OCI-M2 (cell line): ENCODE data around the gene FDCSP.
"Not testable (repeated sequence)": the region's sequence is repeated elsewhere in the genome, so short reads cannot be mapped to it uniquely, and the experiment has no call there.

ENCODE experiments used
- DNase-seq: peaks from one replicate; lab custom pipeline; 2025; ENCODE audit not compliant: unreplicated experiment; lab: John Stamatoyannopoulos, UW

Gene FDCSP

DNA sequence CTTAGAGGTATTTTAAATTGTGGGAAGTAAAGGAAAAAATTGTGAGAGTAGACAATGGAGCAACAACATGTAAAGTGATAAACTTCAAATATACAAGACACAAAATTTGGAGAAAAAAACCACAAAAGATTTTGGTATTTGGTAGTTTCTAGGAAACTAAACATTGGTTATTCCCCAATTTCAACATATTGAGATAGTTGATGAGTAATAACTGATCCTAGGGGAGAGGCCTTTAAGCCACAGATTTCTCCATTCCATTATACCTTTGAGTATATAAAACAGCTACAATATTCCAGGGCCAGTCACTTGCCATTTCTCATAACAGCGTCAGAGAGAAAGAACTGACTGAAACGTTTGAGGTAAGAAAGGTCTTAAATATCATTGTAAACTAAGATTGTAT lies at the start of gene FDCSP:
Gene FDCSP, plus strand, starts transcription at position 301 of the 400 bp plus-strand sequence. CDS start 5,071 bp downstream, outside the sequence.
- DNase-seq = no peak

DNA sequence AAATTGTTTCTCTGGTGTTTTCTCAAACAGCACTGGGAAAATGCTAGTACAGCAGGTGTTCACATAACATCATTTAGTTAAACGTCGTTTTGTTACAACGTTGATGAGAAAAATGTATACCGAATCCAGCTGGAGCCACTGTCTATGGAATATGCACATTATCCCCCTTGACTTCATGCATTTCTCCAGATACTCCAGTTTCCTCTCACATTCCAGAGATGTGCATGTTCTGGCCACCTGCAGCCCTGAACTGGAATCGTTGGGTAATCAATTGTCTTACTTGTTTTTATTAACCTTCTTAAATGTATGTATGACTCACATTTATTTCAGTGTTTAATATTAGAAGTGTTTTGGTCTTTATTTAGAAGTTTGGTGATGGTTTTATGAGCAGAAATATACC lies 48.8 kb upstream of the FDCSP start:
- no peak for DNase-seq

DNA sequence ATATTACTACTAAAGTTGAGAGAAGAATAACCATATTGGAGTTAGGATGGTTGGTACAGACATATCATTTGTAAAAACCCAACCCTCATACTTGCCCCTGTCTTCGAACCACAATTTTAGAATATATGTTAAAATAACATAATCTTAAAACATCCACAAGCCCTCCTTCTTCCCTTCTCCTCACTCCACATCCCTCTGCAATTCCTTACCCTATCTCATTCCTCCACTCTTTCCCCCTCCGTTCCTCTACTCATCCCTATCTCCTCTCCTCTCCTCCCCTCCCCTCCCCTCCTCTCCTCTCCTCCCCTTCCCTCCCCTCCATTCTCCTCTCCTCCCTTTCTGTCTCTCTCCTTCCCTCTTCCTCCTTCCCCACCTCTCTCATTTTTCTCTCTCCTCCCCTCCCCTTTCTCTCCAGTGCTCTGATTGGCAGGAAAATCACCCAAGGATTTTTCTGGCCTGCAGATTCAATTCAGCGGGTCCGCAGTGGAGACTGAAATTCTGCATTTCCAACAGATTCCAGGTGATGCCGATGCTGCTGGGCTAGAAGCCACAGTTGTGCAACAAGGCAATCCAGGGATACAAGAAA lies 47.8 kb upstream of the FDCSP start:
- DNase-seq = no peak

DNA sequence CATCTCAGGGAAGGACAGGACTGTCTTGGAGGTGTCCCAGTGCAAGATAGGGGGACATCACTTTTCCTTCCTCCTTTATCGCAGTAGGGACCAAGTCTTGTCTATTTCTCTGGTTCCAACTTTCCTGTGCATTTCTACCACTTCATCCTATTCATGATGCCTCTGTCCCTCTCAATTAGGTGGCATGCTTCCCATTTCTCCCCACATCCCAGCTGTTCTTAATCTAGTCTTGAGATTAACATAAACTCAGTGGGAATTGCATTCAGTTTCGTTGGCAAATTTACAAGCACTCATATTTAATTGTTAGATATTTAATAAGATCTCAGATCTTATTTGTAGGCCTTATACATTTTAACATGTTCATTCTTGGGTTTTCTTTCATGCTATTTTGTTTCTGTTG lies 46.1 kb upstream of the FDCSP start:
- no peak for DNase-seq

DNA sequence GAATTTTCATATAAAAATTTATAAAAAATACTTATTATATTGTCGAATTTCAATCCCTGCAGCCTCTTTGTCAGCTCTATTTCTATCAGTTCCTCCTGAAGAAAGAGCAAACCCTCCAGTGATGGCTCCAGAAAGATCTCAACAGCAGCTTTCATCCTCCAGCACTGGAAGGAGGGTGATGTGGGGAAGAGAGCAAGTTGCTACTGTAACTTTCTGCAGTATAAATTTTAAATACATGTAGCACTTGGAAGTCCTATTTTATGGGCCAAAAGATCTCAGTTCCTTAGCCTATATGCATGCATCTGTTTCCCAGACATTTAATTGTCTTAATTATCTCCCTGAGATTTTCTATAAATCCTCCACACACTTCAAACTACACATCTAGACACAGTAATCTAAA lies 44.1 kb upstream of the FDCSP start:
- no peak for DNase-seq

DNA sequence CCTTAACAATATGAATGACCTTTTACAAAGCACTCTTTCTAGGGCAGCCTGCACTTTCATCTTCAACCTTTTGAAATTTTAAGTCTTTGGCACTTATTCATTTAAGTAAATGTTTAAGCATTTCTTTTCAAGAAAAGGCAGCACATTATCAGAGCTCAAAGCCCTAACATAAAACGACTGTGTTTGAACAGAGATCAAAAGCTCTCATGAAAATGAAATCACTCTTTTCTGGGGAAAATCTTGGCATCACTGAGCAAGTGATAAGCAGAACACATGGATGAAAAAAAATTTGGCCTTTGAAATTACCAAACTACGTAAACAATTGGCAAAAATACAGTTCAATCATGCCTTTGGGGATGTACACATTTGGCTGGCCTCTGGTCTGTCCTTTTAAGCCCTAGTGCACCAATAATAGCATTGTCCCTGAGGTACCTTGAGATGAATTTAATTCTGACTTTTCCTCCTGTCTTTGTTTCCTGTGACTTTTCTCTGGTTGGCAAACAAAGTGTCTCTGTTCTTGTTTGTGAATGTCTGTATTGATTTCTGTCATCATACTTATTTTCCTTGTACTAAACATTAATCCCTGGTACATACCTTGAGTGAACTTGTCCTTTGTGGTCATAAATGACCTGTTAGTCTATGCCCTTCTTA lies 43.3 kb upstream of the FDCSP start:
- no peak for DNase-seq

DNA sequence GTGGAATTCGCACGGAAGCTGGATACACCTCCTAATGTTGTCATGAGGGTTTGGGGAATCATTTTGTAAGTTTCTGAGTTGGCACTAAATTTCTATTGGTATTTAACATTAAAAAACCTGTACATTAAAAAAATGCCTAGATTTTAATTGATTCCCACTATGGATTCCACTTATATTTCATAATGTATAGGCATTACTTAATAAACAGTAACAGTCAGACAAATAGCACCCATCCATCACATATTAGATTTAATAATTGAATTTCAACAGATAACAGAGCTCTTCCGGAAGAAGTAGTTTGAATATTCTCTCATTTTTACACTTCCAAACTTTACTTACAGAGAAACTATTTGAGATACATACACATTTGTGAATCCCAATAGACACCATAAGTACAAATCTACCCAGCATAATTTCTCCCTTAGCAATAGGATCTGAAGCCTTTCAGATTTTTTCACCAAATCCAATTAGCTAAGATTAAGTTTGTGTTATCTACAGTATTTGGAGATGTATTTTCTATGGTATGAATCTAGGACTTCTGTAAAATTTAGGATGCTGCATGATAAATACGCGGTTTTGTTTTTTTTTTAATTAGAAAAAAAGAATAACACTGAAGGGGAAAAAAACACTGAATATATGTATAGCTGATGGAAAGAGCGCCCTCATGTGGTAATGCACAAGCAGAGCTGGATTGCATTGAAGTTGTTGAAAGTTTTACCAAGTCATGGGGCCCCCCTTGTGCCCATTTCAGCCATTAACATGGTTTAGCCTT lies 42.6 kb upstream of the FDCSP start:
- DNase-seq = peak; percentile 2

DNA sequence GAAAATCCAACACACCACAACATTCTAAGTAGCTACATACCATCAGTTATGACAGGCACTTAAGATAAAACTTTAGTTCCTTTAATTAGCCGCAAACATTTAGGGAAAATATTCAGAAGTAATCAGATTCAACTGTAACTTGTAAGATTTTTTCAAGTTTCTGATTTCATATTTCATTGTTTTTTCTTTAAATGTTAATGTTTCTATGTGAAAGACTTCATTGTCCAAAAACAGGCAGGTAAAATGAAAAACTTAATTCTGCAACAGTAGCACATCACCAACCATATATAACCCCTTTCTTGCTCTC lies 42.0 kb upstream of the FDCSP start:
- no peak for DNase-seq

DNA sequence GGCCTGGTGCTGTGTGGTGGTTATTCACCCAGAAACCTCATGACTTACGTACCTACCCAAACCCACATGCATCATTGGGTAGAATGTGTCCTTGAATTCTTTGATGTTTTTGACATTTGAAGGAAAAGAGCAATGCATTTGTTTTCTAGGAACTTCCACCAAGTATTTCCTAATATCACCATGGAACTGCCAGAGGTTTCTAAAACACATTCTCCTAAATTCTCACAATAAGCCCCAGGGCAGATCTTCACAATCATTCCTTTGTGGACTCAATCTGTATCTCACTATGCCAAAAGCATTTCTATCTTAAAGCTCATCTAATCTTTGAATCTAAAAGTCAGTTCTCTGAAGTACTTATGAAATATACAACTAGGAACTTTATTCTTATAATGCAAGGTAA lies 38.7 kb upstream of the FDCSP start:
- DNase-seq = no peak

DNA sequence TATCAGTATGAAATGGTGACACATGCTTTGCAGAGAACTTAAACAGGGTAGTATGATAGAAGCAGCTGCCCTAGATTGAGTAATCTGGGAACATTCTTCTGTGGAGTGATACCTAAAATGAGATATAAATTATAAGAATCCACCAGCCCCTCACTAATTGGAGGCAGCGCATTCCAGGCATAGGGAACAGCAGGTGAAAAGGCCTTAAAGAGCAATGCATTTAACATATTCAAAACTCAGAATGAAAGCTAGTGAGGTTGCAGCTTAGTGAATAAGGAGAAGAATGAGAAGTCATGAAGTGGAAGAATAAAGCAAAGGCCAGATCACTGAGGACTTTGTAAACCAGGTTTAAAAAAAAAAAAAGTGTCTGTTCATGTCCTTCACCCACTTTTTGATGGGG lies 35.3 kb upstream of the FDCSP start:
- no peak for DNase-seq

DNA sequence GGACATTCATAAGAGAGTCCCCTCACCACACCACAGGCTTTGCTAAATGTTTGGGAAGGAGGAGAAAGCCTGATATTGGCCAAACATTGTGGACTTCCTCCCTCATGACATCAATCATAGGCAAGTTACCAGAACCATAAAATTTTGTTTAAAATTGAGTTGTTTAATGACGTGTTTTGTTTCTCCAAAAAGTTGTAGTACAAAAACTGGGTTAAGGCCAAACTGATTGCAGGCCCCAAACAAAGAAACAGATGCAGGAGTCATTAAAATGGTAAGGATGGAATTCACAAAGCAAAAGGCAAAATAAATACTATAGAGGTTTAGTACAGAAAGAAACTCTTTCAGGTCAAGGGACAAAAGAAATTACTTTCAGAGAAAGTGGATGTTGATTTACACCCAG lies 34.3 kb upstream of the FDCSP start:
- no peak for DNase-seq

DNA sequence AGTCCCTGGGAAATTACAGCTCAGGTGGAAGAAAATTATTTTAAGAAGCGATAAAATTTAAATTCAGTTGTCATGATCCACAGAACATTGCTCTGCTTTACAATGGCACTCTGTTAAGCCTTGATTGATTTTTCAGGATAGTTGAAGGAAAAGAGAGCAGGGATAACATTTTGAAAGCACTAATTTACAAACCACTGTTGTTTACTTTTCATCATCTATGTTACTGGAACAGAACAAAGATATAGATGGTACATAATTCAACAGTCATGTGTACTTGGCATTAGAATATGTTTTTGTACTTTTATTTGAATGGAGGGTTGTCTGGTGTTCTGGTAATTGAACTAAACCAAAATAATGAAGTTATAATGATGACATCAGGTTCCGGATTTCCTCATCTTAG lies 33.0 kb upstream of the FDCSP start:
- no peak for DNase-seq

DNA sequence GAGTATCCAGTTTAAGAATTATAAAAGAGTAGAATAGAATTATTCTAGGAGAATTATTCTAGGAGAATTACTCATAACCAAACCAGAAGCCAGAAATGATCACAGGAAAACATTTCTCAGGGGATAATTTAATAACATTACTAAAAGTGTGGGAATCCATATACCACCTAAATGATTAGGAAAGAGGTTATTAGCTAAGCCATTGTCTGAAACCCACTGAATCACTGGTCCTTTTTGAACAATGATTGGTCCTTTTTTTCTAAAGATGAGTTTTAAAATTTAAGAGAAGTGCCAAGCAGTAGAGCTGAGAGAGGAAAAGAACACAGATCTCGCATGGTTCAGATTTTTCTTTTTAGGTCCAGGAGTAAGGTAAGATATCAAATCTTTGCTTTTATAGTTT lies 30.5 kb upstream of the FDCSP start, which contains the start of gene ODAM:
Gene ODAM, plus strand, starts transcription at position 301 of the 400 bp plus-strand sequence. CDS start 819 bp downstream, outside the sequence.
- no peak for DNase-seq

DNA sequence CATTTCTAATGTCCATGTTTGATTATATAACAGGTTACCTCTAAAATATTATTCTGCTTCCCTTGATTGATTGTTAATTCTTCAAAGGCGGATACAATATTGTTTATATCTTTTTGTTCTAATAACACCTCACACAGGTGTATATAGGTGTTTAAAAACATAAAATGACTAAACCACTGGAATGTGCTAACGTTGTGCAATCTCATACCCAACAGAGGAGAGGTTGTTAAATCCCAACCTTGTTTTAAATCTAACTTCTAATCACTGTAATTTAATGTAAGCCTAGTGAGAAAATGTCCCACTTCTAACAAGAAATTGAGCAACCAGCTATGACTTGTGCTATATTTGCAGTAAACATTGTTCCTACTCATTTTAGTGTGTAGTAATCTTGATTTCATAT lies 29.1 kb upstream of the FDCSP start:
- no peak for DNase-seq

DNA sequence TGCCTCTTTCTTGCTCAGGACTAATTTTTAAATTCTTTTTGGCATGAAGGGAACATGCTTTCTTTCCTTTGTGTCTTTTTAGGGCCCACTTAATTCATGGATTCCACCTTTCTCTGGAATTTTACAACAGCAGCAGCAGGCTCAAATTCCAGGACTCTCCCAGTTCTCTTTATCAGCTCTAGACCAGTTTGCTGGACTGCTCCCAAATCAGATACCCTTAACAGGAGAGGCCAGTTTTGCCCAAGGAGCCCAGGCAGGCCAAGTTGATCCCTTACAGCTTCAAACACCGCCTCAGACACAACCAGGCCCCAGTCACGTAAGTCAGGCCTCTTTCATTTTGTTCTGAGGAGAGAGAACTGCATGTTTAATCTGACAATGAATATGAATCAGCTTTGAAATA lies 28.1 kb upstream of the FDCSP start:
- DNase-seq = no peak

DNA sequence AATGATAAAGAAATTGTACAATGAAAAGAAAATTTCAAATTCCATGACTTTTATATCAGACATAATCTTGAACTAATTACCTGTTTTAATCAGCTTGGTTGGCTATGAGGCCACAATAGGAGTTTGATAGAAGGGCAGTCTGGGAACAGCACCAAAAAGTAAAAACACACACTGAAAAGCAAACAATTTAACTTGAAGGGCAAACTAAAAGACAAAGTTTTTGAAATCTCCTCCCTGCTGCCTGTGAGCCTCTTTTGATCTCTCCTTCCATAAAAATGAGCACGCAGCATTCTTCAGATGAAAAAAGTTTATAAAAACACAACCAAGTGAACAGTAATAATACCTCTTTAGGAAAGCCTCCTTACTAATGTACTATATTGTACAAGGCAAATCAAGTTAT lies 22.3 kb upstream of the FDCSP start:
- DNase-seq = no peak

DNA sequence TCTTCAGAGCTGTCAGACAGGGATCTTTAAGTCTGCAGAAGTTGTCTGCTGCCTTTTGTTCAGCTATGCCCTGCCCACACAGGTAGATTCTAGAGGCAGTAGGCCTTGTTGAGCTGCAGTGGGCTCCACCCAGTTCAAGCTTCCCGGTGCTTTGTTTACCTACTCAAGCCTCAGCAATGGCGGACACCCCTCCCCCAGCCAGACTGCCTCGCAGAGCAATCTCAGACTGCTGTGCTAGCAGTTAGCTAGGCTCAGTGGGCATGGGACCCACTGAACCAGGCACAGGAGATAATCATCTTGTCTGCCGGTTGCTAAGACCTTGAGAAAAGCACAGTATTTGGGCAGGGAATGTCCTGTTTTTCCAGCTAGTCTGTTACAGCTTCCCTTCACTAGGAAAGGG lies 13.2 kb upstream of the FDCSP start:
- not testable (repeated sequence) for DNase-seq

DNA sequence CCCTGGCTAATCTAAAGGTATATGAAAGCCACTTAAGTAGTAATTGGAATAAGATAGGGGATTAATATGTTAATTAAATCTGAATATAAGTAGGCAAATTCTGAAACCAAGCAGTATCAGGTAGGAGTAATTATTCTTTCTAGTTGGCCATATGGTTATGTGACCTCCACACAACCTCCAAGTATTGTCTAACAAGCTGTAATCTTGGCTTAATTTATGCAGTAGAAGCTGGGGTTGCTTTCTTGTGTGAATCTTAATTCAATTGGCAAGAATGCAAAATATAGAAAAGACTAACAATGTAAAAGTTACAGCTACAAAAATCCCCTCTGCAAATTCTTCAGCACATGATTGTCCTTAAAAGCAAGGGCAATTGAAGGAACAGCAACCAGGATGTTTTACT lies 9.8 kb upstream of the FDCSP start:
- DNase-seq = not testable (repeated sequence)

DNA sequence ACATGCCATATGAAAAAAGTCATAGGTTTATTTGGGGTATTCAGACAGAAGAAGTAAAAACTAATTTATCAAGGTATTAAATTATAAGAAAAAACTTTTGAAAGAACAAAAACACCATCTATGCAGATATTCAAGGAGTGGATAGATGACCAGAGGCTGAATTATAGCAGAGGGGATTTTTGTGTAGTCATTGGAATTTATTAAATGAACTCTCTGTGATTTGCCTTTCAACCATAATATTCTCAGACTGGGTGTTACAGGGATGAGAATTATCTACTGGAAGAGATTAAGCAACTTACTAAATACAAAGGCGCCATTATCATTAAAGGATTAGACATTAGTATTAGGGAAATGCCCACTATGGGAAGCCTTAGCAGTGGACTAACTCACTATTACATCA lies 9.4 kb upstream of the FDCSP start:
- DNase-seq = not testable (repeated sequence)

DNA sequence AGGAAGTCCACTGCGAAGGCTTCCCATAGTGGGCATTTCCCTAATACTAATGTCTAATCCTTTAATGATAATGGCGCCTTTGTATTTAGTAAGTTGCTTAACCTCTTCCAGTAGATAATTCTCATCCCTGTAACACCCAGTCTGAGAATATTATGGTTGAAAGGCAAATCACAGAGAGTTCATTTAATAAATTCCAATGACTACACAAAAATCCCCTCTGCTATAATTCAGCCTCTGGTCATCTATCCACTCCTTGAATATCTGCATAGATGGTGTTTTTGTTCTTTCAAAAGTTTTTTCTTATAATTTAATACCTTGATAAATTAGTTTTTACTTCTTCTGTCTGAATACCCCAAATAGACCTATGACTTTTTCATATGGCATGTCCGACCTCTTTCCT lies 4.5 kb upstream of the FDCSP start:
- not testable (repeated sequence) for DNase-seq

DNA sequence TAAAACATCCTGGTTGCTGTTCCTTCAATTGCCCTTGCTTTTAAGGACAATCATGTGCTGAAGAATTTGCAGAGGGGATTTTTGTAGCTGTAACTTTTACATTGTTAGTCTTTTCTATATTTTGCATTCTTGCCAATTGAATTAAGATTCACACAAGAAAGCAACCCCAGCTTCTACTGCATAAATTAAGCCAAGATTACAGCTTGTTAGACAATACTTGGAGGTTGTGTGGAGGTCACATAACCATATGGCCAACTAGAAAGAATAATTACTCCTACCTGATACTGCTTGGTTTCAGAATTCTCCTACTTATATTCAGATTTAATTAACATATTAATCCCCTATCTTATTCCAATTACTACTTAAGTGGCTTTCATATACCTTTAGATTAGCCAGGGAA lies 4.1 kb upstream of the FDCSP start:
- not testable (repeated sequence) for DNase-seq

DNA sequence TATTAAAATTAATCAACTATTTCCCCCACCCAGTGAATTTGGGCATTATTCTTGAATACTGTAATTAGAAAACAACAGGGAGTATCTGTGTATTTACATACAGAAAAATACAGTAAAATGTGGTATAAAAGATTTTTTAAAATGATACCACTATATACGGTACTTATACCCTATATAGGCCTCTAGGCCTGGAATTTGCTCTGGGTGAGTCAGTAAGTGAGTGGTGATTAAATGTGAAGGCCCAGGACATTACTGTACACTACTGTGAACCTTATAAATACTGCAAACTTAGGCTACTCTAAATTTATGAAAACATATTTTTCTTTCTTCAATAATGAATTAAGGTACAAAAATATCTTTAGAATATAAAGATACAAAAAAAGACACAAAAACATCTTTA lies 10.2 kb downstream of the FDCSP start:
- DNase-seq = no peak
